Hepatocyte (in vitro differentiated cells): Measurements from ENCODE around the gene PRKG1.

Experiments
- CTCF ChIP-seq: fragments of 200-600 bp; sonication (generic); IDR thresholded peaks from 2 replicates; pipeline ENCODE4 v1.5.1; 2016; ENCODE audit warnings: antibody characterized with exemption, mild to moderate bottlenecking; ENCODE audit not compliant: poor library complexity
- EZH2phosphoT487 ChIP-seq: fragments of 200-600 bp; sonication (generic); IDR thresholded peaks from one replicate; pipeline ENCODE4 v1.6.1; 2018; ENCODE audit warnings: antibody characterized with exemption, mild to moderate bottlenecking, low read depth, moderate library complexity; ENCODE audit not compliant: unreplicated experiment, severe bottlenecking

- TF ChIP-seq CTCF: no peak
- no peak for TF ChIP-seq EZH2phosphoT487
Measured at GRCh38 chr10:51377070-51377931, 303.0 kb downstream of the PRKG1 start.
